ENCODE data around the gene GAST. TPM values are rescaled to one million over a fixed set of nuclear protein-coding genes. Genes with fewer than 3 reads are reported as not detected.
"Not testable (repeated sequence)": the region's sequence is repeated elsewhere in the genome, so short reads cannot be mapped to it uniquely, and the experiment has no call there.

Gene GAST
- polyA plus RNA-seq, 1 experiment, result not detected

- no peaks in the 10 kb centered on the region for H3K27me3 ChIP-seq (ENCODE audit: control insufficient read depth, insufficient read depth, low read length)
- ChIA-PET POLR2A (interaction anchor here (0.5 kb wide), 1 partner anchor 165 kb away, joined by 5 read pairs; no protein-coding TSS in a partner anchor), CTCF (interaction anchor here (0.6 to 10.6 kb wide), 46 partner anchors 12 to 1307 kb away, joined by 3 to 271 read pairs (median 4); partner anchors contain the start of genes EIF1, KRT17, KRT33B and KRTAP2-1)
- no peak for DNase-seq (ENCODE audit: low read depth)
- no peaks in the 10 kb centered on the region for H3K36me3 ChIP-seq (ENCODE audit: control insufficient read depth, insufficient read depth, low read length)
- H3K4me3 ChIP-seq (ENCODE audit: low read depth, low read length), result peak overlapping the region; percentile 38
- TF ChIP-seq, protein P1, sequence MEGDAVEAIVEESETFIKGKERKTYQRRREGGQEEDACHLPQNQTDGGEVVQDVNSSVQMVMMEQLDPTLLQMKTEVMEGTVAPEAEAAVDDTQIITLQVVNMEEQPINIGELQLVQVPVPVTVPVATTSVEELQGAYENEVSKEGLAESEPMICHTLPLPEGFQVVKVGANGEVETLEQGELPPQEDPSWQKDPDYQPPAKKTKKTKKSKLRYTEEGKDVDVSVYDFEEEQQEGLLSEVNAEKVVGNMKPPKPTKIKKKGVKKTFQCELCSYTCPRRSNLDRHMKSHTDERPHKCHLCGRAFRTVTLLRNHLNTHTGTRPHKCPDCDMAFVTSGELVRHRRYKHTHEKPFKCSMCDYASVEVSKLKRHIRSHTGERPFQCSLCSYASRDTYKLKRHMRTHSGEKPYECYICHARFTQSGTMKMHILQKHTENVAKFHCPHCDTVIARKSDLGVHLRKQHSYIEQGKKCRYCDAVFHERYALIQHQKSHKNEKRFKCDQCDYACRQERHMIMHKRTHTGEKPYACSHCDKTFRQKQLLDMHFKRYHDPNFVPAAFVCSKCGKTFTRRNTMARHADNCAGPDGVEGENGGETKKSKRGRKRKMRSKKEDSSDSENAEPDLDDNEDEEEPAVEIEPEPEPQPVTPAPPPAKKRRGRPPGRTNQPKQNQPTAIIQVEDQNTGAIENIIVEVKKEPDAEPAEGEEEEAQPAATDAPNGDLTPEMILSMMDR (IDR thresholded peaks at IDR 0.05; ENCODE audit: insufficient read depth, low read depth, low read length), result peak; percentile 80
Measured at GRCh38 chr17:41665566-41666236, 46.4 kb upstream of the GAST start.

DNA sequence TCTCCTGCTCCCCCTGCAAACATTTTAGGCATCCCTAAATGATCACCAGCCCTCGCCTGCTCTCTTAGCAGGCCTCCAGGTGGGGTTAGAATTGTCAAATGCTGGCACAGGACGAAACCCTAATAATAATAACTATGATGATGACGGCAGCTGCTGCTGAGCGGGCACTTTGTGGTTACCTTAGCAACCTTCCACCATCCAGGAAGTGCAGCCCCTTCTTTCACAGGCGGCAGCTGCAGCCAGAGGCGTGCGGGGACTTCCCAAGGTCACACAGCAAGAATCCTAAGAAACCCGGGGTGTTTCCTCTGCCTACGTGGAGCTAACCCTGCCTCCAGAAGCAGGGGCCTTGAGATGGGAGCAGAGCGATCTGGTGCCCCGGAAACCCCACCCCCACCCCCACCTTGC is 45.9 kb upstream of the GAST start:
- ChIA-PET CTCF (interaction anchor here (0.7 to 10.6 kb wide), 35 partner anchors 11 to 1224 kb away, joined by 3 to 271 read pairs (median 4); partner anchors contain the start of genes EIF1, KRTAP2-1, KRTAP2-3 and KRTAP29-1), POLR2A (no interaction called here)
- H3K27me3 ChIP-seq (ENCODE audit: control insufficient read depth, insufficient read depth, low read length), result no peaks in the 10 kb centered on the region
- no peaks in the 10 kb centered on the region for H3K36me3 ChIP-seq (ENCODE audit: control insufficient read depth, insufficient read depth, low read length)
- no peak for DNase-seq (ENCODE audit: low read depth)
- TF ChIP-seq, protein P1 (IDR thresholded peaks at IDR 0.05; ENCODE audit: insufficient read depth, low read depth, low read length), result no peak
- H3K4me3 ChIP-seq (ENCODE audit: low read depth, low read length), result no peak overlapping the region

- TF ChIP-seq, protein P1 (IDR thresholded peaks at IDR 0.05; ENCODE audit: insufficient read depth, low read depth, low read length), result peak; percentile 95
- ChIA-PET CTCF (interaction anchor here (0.6 to 10.6 kb wide), 28 partner anchors 11 to 1275 kb away, joined by 3 to 271 read pairs (median 5); partner anchors contain the start of genes EIF1, KRTAP17-1 and KRTAP2-3), POLR2A (no interaction called here)
- no peak for DNase-seq (ENCODE audit: low read depth)
- H3K36me3 ChIP-seq (ENCODE audit: control insufficient read depth, insufficient read depth, low read length), result no peaks in the 10 kb centered on the region
- H3K4me3 ChIP-seq (ENCODE audit: low read depth, low read length), result peak overlapping the region; percentile 30
- no peaks in the 10 kb centered on the region for H3K27me3 ChIP-seq (ENCODE audit: control insufficient read depth, insufficient read depth, low read length)
Measured at GRCh38 chr17:41666708-41667279, 45.3 kb upstream of the GAST start.

DNA sequence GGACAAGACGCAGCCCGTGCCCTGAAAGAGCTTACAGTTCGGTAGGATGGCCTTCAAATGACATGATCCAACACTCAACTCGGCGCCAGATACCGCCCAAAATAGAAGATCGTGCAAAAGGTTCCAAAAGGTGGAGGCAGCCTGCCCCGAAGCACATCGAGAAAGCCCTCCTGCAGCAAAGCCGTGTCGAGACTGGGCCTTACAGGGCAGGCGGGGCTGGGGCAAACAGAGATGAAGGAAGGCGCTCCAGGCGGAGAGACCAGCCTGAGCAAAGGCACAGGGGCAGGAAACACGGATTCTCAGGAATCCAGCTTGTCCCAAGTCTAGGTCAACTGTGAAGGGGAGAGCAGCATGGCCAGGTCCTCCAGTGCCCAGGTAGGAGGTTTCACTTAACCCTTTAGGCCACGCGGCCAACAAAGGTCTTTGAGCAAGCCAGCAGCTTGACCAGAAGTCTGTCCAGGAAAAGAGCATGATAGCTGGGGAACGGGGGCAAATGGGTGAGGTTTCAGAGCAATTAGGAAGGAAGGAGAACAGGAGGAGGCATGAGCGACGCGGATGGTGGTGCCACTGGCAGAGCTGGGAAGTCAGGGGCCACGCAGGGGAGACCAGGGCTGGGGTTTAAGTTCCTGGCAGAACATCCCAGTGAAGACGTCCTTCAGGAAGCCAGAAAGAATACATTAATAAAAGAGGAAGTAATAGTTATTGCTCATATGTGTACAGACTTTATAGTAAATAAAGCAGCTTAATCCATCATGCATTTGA is 44.7 kb upstream of the GAST start:
- CTCF ChIA-PET, result interaction anchor here (0.6 to 10.6 kb wide), 18 partner anchors 10 to 1276 kb away, joined by 3 to 271 read pairs (median 3); partner anchors contain the start of genes EIF1, KRT9 and KRTAP17-1
- Histone ChIP-seq H3K4me3 (ENCODE audit: low read depth, low read length) (no peak overlapping the region), H3K27me3 (ENCODE audit: control insufficient read depth, insufficient read depth, low read length) (no peaks in the 10 kb centered on the region), H3K36me3 (ENCODE audit: control insufficient read depth, insufficient read depth, low read length) (no peaks in the 10 kb centered on the region)
- TF ChIP-seq, protein P1 (IDR thresholded peaks at IDR 0.05; ENCODE audit: insufficient read depth, low read depth, low read length), result no peak
- POLR2A ChIA-PET, result no interaction called here
- no peak for DNase-seq (ENCODE audit: low read depth)

DNA sequence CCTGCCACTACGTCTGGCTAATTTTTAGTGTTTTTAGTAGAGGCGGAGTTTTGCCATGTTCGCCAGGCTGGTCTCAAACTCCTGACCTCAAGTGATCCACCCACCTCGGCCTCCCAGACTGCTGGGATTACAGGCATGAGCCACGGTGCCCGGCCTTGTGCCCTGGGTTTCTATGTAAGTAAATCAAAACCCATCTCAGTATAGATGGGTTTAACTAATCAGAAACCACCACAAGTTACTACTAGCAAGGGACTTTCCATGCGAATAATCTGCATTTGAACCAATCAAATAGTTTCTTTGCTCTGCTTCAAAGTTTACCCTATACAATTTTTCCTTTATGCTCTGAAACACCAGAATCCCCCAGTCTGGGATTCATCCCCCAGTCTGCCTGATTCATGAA is 40.0 kb upstream of the GAST start:
- no peak for DNase-seq (ENCODE audit: low read depth)
- POLR2A ChIA-PET, result no interaction called here

DNA sequence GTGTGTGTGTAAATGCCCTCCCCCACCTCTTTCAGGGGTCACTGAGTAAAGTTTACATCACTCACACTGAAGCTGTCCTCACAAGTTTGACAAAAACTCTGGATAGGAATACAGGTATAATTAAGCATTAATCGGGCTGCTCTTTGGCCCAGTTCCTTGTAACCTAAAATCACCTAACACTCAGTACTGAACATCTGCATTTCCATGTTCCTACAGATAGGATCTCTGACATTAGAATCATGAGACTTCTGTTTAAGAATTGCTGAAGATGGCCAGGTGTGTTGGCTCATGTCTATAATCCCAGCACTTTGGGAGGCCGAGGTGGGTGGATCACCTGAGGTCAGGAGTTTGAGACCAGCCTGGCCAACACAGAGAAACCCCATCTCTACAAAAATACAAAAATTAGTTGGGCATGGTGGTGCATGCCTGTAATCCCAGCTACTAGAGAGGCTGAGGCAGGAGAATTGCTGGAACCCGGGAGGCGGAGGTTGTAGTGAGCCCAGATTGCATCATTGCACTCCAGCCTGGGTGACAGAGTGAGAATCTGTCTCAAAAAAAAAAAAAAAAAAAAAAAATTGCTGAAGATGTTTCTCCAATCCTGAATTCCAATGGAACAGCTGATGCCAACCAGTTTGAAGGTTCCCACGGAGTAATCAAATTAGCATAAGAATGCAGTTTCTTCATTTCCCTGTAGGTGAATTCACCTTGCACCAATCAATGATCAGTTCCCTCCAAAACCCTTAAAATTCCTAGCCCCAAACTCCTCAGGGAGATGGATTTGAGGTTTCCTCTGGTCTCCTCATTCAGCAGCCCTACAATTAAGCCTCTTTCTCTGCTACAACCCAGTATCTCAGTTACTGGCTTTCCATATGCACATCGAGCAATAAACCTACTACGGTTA is 36.7 kb upstream of the GAST start:
- not testable (repeated sequence) for H3K36me3 ChIP-seq (ENCODE audit: control insufficient read depth, insufficient read depth, low read length)

More for the DNA sequence above, 40.0 kb upstream of the GAST start:
- H3K4me3 ChIP-seq (ENCODE audit: low read depth, low read length), result no peak overlapping the region
- H3K36me3 ChIP-seq (ENCODE audit: control insufficient read depth, insufficient read depth, low read length), result no peaks in the 10 kb centered on the region
- TF ChIP-seq, protein P1 (IDR thresholded peaks at IDR 0.05; ENCODE audit: insufficient read depth, low read depth, low read length), result no peak
- CTCF ChIA-PET, result no interaction called here
- H3K27me3 ChIP-seq (ENCODE audit: control insufficient read depth, insufficient read depth, low read length), result no peaks in the 10 kb centered on the region

More for the DNA sequence above, 36.7 kb upstream of the GAST start:
- POLR2A ChIA-PET; H3K27me3 ChIP-seq (ENCODE audit: control insufficient read depth, insufficient read depth, low read length); H3K4me3 ChIP-seq (ENCODE audit: low read depth, low read length); DNase-seq (ENCODE audit: low read depth): not testable (repeated sequence)
- CTCF ChIA-PET, result interaction anchor here (1.5 to 4.6 kb wide), 2 partner anchors 9 to 20 kb away, joined by 4 to 39 read pairs; no protein-coding TSS in a partner anchor
